ENCODE results near the gene RAD51B. TPM values are rescaled to one million over a fixed set of nuclear protein-coding genes. Genes with fewer than 3 reads are reported as not detected.
A peak's percentile ranks its signal among the peaks of the same experiment; 100 is the strongest.

RAD51B gene
- total and polyA plus RNA-seq, 9 donors, result 21.6 to 70.1 (median 35.1) TPM

DNA sequence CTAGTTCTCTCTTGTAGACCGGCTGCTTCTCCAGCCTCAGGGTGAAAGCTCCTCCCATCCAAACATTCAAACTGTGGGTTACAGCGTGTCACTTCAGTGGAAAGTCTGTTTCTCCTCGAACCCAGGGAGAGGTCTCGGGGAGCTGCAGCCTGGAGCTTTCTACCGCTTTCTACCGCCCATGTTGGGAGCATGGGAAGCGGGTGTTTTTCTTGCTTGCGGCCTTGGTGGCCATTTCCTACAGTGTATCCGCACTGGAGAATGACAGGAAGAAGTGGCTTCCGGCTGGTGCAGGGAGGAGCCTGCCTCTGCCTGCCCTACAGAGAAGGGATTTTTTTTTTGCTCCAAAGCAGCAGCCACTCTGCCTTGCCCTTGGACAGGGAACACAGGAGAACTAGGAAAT, 952.1 kb downstream of the RAD51B start:
- Histone ChIP-seq H3K36me3 (no peaks in the 10 kb centered on the region), H3K27me3 (no peaks in the 10 kb centered on the region), H3K4me3 (no peak overlapping the region), H3K4me1 (ENCODE audit: insufficient read depth) (peaks cover 15% of the 10 kb centered on the region), H3K9me3 (no peaks in the 10 kb centered on the region), H3K27ac (no peak overlapping the region)
- intact Hi-C loops (cut with DNase I), result no loop called here
- WGBS, 3 donors, result 55 to 73% (median 68%) methylated on average over 10 of the region's 10 CpGs
- TF ChIP-seq, protein P1, sequence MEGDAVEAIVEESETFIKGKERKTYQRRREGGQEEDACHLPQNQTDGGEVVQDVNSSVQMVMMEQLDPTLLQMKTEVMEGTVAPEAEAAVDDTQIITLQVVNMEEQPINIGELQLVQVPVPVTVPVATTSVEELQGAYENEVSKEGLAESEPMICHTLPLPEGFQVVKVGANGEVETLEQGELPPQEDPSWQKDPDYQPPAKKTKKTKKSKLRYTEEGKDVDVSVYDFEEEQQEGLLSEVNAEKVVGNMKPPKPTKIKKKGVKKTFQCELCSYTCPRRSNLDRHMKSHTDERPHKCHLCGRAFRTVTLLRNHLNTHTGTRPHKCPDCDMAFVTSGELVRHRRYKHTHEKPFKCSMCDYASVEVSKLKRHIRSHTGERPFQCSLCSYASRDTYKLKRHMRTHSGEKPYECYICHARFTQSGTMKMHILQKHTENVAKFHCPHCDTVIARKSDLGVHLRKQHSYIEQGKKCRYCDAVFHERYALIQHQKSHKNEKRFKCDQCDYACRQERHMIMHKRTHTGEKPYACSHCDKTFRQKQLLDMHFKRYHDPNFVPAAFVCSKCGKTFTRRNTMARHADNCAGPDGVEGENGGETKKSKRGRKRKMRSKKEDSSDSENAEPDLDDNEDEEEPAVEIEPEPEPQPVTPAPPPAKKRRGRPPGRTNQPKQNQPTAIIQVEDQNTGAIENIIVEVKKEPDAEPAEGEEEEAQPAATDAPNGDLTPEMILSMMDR (IDR thresholded peaks at IDR 0.05), result no peak
- TF ChIP-seq POLR2A (IDR thresholded peaks at IDR 0.05), result no peak
- TF ChIP-seq EP300 (IDR thresholded peaks at IDR 0.05), result no peak
- peak in 2 of 5 donors; percentile 32 to 33 for DNase-seq

GRCh38 chr14:68772761-68773381, 953.3 kb downstream of the RAD51B start:
- H3K4me1 ChIP-seq (ENCODE audit: insufficient read depth), result peaks cover 5% of the 10 kb centered on the region
- peak in 1 of 5 donors; percentile 20 for DNase-seq
- no peaks in the 10 kb centered on the region for H3K27me3 ChIP-seq
- no peak for TF ChIP-seq POLR2A (IDR thresholded peaks at IDR 0.05)
- no peaks in the 10 kb centered on the region for H3K9me3 ChIP-seq
- no peak overlapping the region for H3K27ac ChIP-seq
- no peak overlapping the region for H3K4me3 ChIP-seq
- intact Hi-C loops (cut with DNase I), result no loop called here
- H3K36me3 ChIP-seq, result no peaks in the 10 kb centered on the region
- WGBS, 3 donors, result 89 to 95% (median 93%) methylated on average over 6 of the region's 6 CpGs

- intact Hi-C loops (cut with DNase I), result no loop called here
- H3K27ac ChIP-seq, result no peak overlapping the region
- no peaks in the 10 kb centered on the region for H3K27me3 ChIP-seq
- no peaks in the 10 kb centered on the region for H3K9me3 ChIP-seq
- 84 to 93% (median 91%) methylated on average over 4 of the region's 4 CpGs for WGBS, 3 donors
- H3K36me3 ChIP-seq, result no peaks in the 10 kb centered on the region
- H3K4me3 ChIP-seq, result no peak overlapping the region
- peak in 1 of 5 donors; percentile 19 for DNase-seq
- peaks cover 13% of the 10 kb centered on the region for H3K4me1 ChIP-seq (ENCODE audit: insufficient read depth)
- TF ChIP-seq POLR2A (IDR thresholded peaks at IDR 0.05) (no peak), EP300 (IDR thresholded peaks at IDR 0.05) (no peak)
- TF ChIP-seq, protein P1 (IDR thresholded peaks at IDR 0.05), result no peak
These were observed 955.4 kb downstream of the RAD51B start for GRCh38 chr14:68774771-68775613.

- WGBS, 3 donors, result 90% methylated on average over 6 of the region's 6 CpGs
- no peak for TF ChIP-seq EP300 (IDR thresholded peaks at IDR 0.05)
- TF ChIP-seq POLR2A (IDR thresholded peaks at IDR 0.05), result no peak
- TF ChIP-seq, protein P1 (IDR thresholded peaks at IDR 0.05), result no peak
- DNase-seq, result peak in 1 of 5 donors; percentile 14
- H3K27me3 ChIP-seq, result no peaks in the 10 kb centered on the region
- intact Hi-C loops (cut with DNase I), result no loop called here
- H3K9me3 ChIP-seq, result no peaks in the 10 kb centered on the region
- peaks cover 19% of the 10 kb centered on the region for H3K4me1 ChIP-seq (ENCODE audit: insufficient read depth)
- H3K36me3 ChIP-seq, result no peaks in the 10 kb centered on the region
- no peak overlapping the region for H3K27ac ChIP-seq
- no peak overlapping the region for H3K4me3 ChIP-seq
These were observed 956.1 kb downstream of the RAD51B start for GRCh38 chr14:68775614-68776126.

Data from ovary (tissue), 9 donors.